IMR-90 (cell line): ENCODE data around the gene SASH3. TPM values are rescaled to one million over a fixed set of nuclear protein-coding genes. Genes with fewer than 3 reads are reported as not detected.

Source experiments
- ATAC-seq: fragments of 200-7000 bp; cut with Tn5 transposase; 2 replicates; pipeline ENCODE4 v1.9.1; 2020; ENCODE audit warnings: low read depth, mild to moderate bottlenecking, moderate library complexity
- BruUV-seq: library from RNA; stranded (reverse); fragments of 400-500 nt; replicated peaks from 2 replicates; lab custom pipeline; 2021; lab: Mats Ljungman, UMichigan
- CTCF ChIA-PET: fragments of 300-600 bp; formaldehyde crosslinking; extraction: SDS; loops from one replicate; lab custom pipeline; 2021; ENCODE audit warnings: antibody characterized with exemption; lab: Yijun Ruan, JAX
- POLR2A ChIA-PET: fragments of 300-600 bp; sonication (Branson Sonifier 250); formaldehyde crosslinking; loops from one replicate; lab custom pipeline; 2022; ENCODE audit warnings: antibody characterized with exemption; ENCODE audit not compliant: unreplicated experiment; lab: Charles Lee
- DNase-seq: peaks from one replicate; pipeline ENCODE4 v3.0.0; 2013
- H2AFZ ChIP-seq: replicated peaks from 2 replicates; pipeline ENCODE3; 2013; ENCODE audit warnings: low read length, mild to moderate bottlenecking; ENCODE audit not compliant: poor library complexity
- H2AK5ac ChIP-seq: 2 replicates; pipeline ENCODE4 v1.6.1; 2013; ENCODE audit warnings: low read depth, low read length, inconsistent platforms
- H2AK9ac ChIP-seq: replicated peaks from 2 replicates; pipeline ENCODE3; 2013; ENCODE audit warnings: mild to moderate bottlenecking, low read depth, low read length, moderate library complexity; ENCODE audit not compliant: poor library complexity
- H2BK120ac ChIP-seq: 2 replicates; pipeline ENCODE4 v1.6.1; 2013; ENCODE audit warnings: low read depth, low read length, inconsistent platforms
- H2BK15ac ChIP-seq: 3 replicates; pipeline ENCODE4 v1.6.1; 2013; ENCODE audit warnings: low read depth, low read length, inconsistent platforms
- H2BK20ac ChIP-seq: 2 replicates; pipeline ENCODE4 v1.6.1; 2013; ENCODE audit warnings: low read depth, mild to moderate bottlenecking, inconsistent platforms, low read length, moderate library complexity
- H2BK5ac ChIP-seq: 2 replicates; pipeline ENCODE4 v1.6.1; 2013; ENCODE audit warnings: mild to moderate bottlenecking, low read depth, low read length, inconsistent platforms; ENCODE audit not compliant: poor library complexity, severe bottlenecking
- H3K14ac ChIP-seq: replicated peaks from 2 replicates; pipeline ENCODE4 v1.6.1; 2013; ENCODE audit warnings: low read depth, low read length, inconsistent platforms
- H3K18ac ChIP-seq: 2 replicates; pipeline ENCODE4 v1.6.1; 2013; ENCODE audit warnings: low read depth, low read length, control low read depth
- H3K23ac ChIP-seq: 2 replicates; pipeline ENCODE4 v1.6.1; 2013; ENCODE audit warnings: low read depth, low read length, inconsistent platforms
- H3K27ac ChIP-seq: 2 replicates; pipeline ENCODE4 v1.5.1; 2013; ENCODE audit warnings: mild to moderate bottlenecking, control low read depth, low read length; ENCODE audit not compliant: insufficient read depth
- H3K27me3 ChIP-seq: 2 replicates; pipeline ENCODE4 v1.6.1; 2013; ENCODE audit warnings: low read length; ENCODE audit not compliant: control insufficient read depth, insufficient read depth
- H3K36me3 ChIP-seq: 2 replicates; pipeline ENCODE4 v1.6.1; 2013; ENCODE audit warnings: low read length, mixed read lengths; ENCODE audit not compliant: control insufficient read depth, insufficient read depth
- H3K4ac ChIP-seq: 2 replicates; pipeline ENCODE4 v1.6.1; 2013; ENCODE audit warnings: low read depth, low read length, inconsistent platforms
- H3K4me1 ChIP-seq: 2 replicates; pipeline ENCODE4 v1.6.1; 2013; ENCODE audit warnings: low read length, mixed read lengths; ENCODE audit not compliant: control insufficient read depth, insufficient read depth
- H3K4me2 ChIP-seq: 2 replicates; pipeline ENCODE4 v1.6.1; 2013; ENCODE audit warnings: low read depth, mild to moderate bottlenecking, control low read depth, low read length, moderate library complexity
- H3K4me3 ChIP-seq: 2 replicates; pipeline ENCODE4 v1.5.1; 2013; ENCODE audit warnings: low read depth, mild to moderate bottlenecking, control low read depth, low read length, moderate library complexity; ENCODE audit not compliant: insufficient read depth
- H3K56ac ChIP-seq: 2 replicates; pipeline ENCODE4 v1.6.1; 2013; ENCODE audit warnings: low read length, inconsistent platforms; ENCODE audit not compliant: insufficient read depth; ENCODE audit errors: extremely low read depth
- H3K79me1 ChIP-seq, 2 experiments: 2 replicates each; pipeline ENCODE4 v1.6.1; 2013; ENCODE audit warnings: low read length in 2 of 2, inconsistent platforms in 1 of 2, low read depth in 1 of 2
- H3K9ac ChIP-seq: 2 replicates; pipeline ENCODE4 v1.6.1; 2013; ENCODE audit warnings: low read depth, low read length, control low read depth
- H3K9me1 ChIP-seq: 2 replicates; pipeline ENCODE4 v1.6.1; 2013; ENCODE audit warnings: low read length, inconsistent platforms; ENCODE audit not compliant: insufficient read depth
- H3K9me3 ChIP-seq: 2 replicates; pipeline ENCODE4 v1.6.1; 2013; ENCODE audit warnings: low read length; ENCODE audit not compliant: control insufficient read depth, insufficient read depth
- H4K20me1 ChIP-seq: 2 replicates; pipeline ENCODE4 v1.6.1; 2013; ENCODE audit warnings: low read length, inconsistent platforms; ENCODE audit not compliant: insufficient read depth
- H4K5ac ChIP-seq: 2 replicates; pipeline ENCODE4 v1.6.1; 2013; ENCODE audit warnings: mild to moderate bottlenecking, low read depth, low read length, control low read depth
- H4K8ac ChIP-seq, 2 experiments: 2 replicates each; pipeline ENCODE4 v1.6.1; 2013; ENCODE audit warnings: low read depth in 2 of 2, low read length in 2 of 2, control low read depth in 1 of 2, inconsistent platforms in 1 of 2
- H4K91ac ChIP-seq: 2 replicates; pipeline ENCODE4 v1.6.1; 2013; ENCODE audit warnings: low read depth, low read length, inconsistent platforms; ENCODE audit not compliant: insufficient read depth
- BHLHE40 ChIP-seq: fragments of 150-350 bp; IDR thresholded peaks from 2 replicates; pipeline ENCODE4 v1.6.1; 2016; ENCODE audit warnings: mild to moderate bottlenecking, low read depth, low read length
- CHD1 ChIP-seq: IDR thresholded peaks from 2 replicates; pipeline ENCODE4 v1.6.1; 2012; ENCODE audit warnings: low read depth, low read length, improper control_type of control experiment
- MAZ ChIP-seq: IDR thresholded peaks from 2 replicates; pipeline ENCODE4 v1.6.1; 2012; ENCODE audit warnings: low read depth, mild to moderate bottlenecking, low read length, improper control_type of control experiment, moderate library complexity, borderline replicate concordance
- MXI1 ChIP-seq: IDR thresholded peaks from 2 replicates; pipeline ENCODE4 v1.6.1; 2012; ENCODE audit warnings: low read depth, mild to moderate bottlenecking, low read length, moderate library complexity, borderline replicate concordance
- NFE2L2 ChIP-seq: fragments of 150-350 bp; IDR thresholded peaks from 2 replicates; pipeline ENCODE4 v1.6.1; 2016; ENCODE audit warnings: low read depth, mild to moderate bottlenecking, low read length
- POLR2A ChIP-seq: IDR thresholded peaks from 2 replicates; pipeline ENCODE4 v1.6.1; 2012; ENCODE audit warnings: mild to moderate bottlenecking, low read depth, low read length
- RCOR1 ChIP-seq: IDR thresholded peaks from 2 replicates; pipeline ENCODE4 v1.6.1; 2012; ENCODE audit warnings: mild to moderate bottlenecking, low read length, improper control_type of control experiment; ENCODE audit not compliant: insufficient replicate concordance
- RFX5 ChIP-seq: IDR thresholded peaks from 2 replicates; pipeline ENCODE4 v1.8.0; 2012; ENCODE audit warnings: low read depth, mild to moderate bottlenecking, low read length, moderate library complexity
- WGBS, 2 experiments: methylation state at CpG; one replicate each; pipeline versions ENCODE4 v1.1.5 to v1.1.7; 2013; ENCODE audit warnings: missing lambda C conversion rate in 2 of 2; ENCODE audit not compliant: insufficient read length in 1 of 2; ENCODE audit errors: extremely low coverage in 2 of 2; 5-methylcytosine and 5-hydroxymethylcytosine counted together
- dilution Hi-C: fragments of 300-500 bp; cut with HindIII; formaldehyde crosslinking; loops from one replicate; pipeline ENCODE4 v1.14.3; 2018; ENCODE audit warnings: low sequenced_read_pairs; ENCODE audit not compliant: unreplicated experiment
- in situ Hi-C: fragments of 300-500 bp; cut with MboI; formaldehyde crosslinking; loops from 3 replicates; pipeline ENCODE4 v1.14.3; 2019; ENCODE audit warnings: low sequenced_read_pairs, inconsistent platforms, mixed read lengths
- intact Hi-C: fragments of 100-400 bp; cut with micrococcal nuclease; formaldehyde crosslinking; loops from 2 replicates; pipeline ENCODE4 v1.10.0; 2022
- polyA plus RNA-seq, 3 experiments: library from polyadenylated mRNA; depleted of rRNA; stranded (reverse); fragments of >200 nt; gene quantifications; 2 replicates each; pipeline ENCODE4 v1.2.3, GENCODE V29; 2012; ENCODE audit warnings: low replicate concordance in 1 of 3
- total RNA-seq: library from RNA; depleted of rRNA; stranded (reverse); fragments of >200 nt; gene quantifications from 2 replicates; pipeline ENCODE4 v1.2.3, GENCODE V29; 2012
- TF ChIP-seq, protein P1 (sequence below): fragments of 150-350 bp; IDR thresholded peaks from 2 replicates; pipeline ENCODE4 v1.6.1; 2016; ENCODE audit warnings: low read depth, mild to moderate bottlenecking, low read length, moderate library complexity, borderline replicate concordance
- TF ChIP-seq, protein P2 (sequence below): fragments of 150-350 bp; IDR thresholded peaks from 2 replicates; pipeline ENCODE4 v1.6.1; 2017; ENCODE audit warnings: mild to moderate bottlenecking, antibody characterized with exemption, low read length, low read depth

Gene SASH3
- total and polyA plus RNA-seq, 2 of the 4 experiments (the other 2 are of a cell fraction), result not detected

DNA sequence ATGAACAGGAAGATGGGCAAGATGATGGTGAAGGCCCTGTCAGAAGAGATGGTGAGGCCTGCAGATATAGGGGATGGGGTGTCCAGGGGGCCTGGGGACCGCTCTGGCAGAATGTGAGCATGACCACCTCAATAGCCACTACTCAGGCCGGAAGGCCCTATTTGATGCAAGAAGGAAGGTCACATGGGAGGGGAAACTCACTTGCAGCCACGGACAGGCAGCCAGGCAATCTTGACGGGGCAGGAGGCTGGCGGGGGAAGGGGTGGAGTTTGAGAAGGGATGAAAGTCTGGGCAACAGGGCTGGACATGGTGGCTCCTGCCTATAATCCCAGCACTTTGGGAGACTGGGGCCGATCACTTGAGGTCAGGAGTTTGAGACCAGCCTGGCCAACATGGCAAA, 8.8 kb downstream of the SASH3 start:
- Histone ChIP-seq H4K5ac (no peak overlapping the region), H4K91ac (no peak overlapping the region), H2BK20ac (no peak overlapping the region), H3K9ac (no peak overlapping the region), H3K36me3 (no peaks in the 10 kb centered on the region), H3K23ac (no peak overlapping the region), H2BK5ac (no peak overlapping the region), H3K9me1 (no peaks in the 10 kb centered on the region), H3K79me1 (no peaks in the 10 kb centered on the region), H2BK120ac (no peak overlapping the region), H3K4me1 (no peaks in the 10 kb centered on the region), H3K9me3 (no peaks in the 10 kb centered on the region), H4K8ac (no peak overlapping the region), H3K4ac (no peak overlapping the region), H3K4me2 (no peak overlapping the region), H3K4me3 (no peak overlapping the region), H3K56ac (no peak overlapping the region), H4K20me1 (no peaks in the 10 kb centered on the region; the same call in 1 of the 2 replicates), H2AK9ac (no peak overlapping the region), H2AK5ac (no peak overlapping the region), H3K27me3 (peaks cover 11% of the 10 kb centered on the region), H2BK15ac (no peak overlapping the region), H3K14ac (no peak overlapping the region), H2AFZ (no peak overlapping the region), H3K18ac (no peak overlapping the region), H3K27ac (no peak overlapping the region)
- WGBS, 2 experiments, result 61% methylated on average over 2 of the region's 6 CpGs; no CpG with 5 or more reads in 1 of the 2 experiments
- ChIA-PET POLR2A (no interaction called here), CTCF (interaction anchor here (1.0 kb wide), 1 partner anchor 12 kb away, joined by 3 read pairs; no protein-coding TSS in a partner anchor)
- ATAC-seq, result no peak
- no peak for TF ChIP-seq MXI1
- no peak for TF ChIP-seq NFE2L2
- TF ChIP-seq RCOR1, result no peak
- TF ChIP-seq BHLHE40, result no peak
- TF ChIP-seq, protein P1, sequence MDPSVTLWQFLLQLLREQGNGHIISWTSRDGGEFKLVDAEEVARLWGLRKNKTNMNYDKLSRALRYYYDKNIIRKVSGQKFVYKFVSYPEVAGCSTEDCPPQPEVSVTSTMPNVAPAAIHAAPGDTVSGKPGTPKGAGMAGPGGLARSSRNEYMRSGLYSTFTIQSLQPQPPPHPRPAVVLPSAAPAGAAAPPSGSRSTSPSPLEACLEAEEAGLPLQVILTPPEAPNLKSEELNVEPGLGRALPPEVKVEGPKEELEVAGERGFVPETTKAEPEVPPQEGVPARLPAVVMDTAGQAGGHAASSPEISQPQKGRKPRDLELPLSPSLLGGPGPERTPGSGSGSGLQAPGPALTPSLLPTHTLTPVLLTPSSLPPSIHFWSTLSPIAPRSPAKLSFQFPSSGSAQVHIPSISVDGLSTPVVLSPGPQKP, result no peak
- no peak for TF ChIP-seq MAZ
- TF ChIP-seq, protein P2, sequence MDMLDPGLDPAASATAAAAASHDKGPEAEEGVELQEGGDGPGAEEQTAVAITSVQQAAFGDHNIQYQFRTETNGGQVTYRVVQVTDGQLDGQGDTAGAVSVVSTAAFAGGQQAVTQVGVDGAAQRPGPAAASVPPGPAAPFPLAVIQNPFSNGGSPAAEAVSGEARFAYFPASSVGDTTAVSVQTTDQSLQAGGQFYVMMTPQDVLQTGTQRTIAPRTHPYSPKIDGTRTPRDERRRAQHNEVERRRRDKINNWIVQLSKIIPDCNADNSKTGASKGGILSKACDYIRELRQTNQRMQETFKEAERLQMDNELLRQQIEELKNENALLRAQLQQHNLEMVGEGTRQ, result no peak
- no peak for TF ChIP-seq POLR2A
- no peak for TF ChIP-seq RFX5
- TF ChIP-seq CHD1, result no peak
- no peak for DNase-seq
- dilution Hi-C loops, result no loop called here
- in situ Hi-C loops, result no loop called here
- BruUV-seq, result no TSS peak
- intact Hi-C loops, result no loop called here
